ENCODE data around the gene B3GAT1.

B3GAT1 gene

DNA sequence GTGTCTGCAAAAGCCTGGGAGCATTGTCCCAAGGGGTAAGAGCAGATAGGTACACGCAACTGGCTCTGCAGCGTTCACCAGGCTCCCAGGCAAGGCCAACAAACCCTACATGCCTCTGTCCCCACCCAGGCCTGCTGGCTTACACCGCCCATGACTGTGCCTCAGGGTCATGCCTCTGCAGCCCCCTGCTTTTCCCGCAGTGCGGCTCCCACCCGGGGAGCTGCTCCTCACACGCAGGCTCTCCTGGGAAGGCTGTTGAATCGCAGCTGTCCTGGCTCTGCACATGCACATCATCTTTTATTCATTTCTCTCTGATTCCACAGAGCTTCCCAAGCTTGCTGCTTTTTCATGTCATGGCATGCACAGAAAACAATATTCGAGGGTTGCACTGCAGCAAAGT, 29.2 kb upstream of the B3GAT1 start:
- DNase-seq: no peak

DNA sequence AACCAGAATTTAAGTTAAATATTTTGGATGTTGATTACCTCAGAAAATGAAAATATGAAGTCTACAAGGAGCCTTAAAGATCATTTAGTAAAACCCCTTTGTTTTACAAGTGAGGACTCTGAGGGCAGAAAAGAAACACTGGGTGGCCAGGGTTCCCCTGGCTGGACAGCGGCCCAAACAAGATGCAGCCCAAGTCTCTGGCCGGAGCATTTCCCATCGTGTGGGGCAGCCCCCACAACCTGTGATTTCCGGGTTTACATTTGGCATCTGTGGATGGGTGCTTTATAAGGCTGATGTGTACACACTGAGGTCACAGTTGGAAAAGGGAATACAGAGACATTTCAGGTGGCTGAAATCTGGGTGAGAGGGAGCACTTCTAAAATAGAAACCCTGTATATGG, 28.8 kb upstream of the B3GAT1 start:
- no peak for DNase-seq

DNA sequence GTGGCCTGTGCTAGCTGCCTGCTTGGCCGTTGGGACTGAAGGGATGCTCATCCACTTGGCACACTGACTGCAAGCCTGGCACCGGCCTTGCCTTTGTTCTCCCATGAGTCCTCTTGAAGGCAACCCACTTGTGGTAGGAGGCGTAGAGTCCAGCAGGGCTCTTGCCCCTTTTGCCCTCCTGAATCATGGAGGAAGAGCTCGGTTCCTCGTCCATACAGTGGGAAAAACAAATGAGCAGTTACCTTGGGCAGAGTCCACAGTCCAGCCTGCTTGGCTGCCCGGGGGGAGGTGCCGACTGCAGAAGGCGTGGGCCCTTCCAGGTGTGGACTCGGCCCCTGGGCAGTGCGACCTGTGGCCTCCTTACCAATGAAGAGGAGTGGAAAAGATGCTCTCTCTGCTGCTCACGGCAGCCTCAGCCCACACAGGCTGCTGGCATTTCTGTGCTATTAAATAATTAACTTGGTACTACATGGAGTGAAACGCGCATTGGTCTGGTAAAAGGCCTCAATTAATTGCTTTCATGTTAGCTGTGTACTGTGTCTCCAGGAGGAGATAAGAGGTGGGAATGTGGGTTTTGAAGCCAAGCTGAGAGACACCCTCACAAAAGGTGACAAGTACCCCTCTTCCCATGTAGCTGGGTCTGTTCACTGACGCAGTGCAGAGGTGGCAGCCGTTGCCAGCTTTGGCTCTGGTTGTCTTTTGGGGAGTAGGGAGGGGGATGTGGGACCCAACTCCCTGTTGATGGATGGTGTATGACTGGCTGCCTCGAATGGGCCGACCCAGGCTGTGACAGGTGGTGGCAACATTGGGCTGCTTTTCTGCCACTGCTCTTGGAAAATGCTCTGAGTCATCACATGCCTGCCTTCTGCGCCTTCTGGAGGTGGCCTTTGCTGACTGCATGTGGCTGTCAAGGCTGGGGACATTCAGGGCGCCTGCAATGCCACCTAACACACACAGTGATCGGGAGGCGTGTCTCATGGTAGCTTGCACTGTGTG, 26.8 kb upstream of the B3GAT1 start:
- DNase-seq: no peak

DNA sequence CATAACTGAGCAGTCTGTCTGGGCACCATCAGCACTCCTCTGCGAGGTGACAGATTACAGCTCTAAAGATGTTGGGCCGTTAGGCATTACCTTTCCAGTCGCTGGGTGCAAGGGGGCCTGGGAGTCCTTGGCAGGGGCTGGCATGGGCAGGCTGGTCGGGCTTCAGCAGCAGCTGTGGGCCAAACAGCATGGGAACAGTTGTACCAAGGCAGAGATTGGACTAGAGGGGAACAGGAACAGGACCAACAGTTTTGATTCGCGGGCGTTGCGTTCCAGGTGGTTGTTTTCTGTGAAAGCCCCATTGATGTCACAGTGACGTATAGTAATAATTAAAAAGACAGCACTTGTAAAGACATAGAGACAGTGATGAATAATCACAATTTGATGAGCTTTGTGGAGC, 25.8 kb upstream of the B3GAT1 start:
- DNase-seq: no peak

DNA sequence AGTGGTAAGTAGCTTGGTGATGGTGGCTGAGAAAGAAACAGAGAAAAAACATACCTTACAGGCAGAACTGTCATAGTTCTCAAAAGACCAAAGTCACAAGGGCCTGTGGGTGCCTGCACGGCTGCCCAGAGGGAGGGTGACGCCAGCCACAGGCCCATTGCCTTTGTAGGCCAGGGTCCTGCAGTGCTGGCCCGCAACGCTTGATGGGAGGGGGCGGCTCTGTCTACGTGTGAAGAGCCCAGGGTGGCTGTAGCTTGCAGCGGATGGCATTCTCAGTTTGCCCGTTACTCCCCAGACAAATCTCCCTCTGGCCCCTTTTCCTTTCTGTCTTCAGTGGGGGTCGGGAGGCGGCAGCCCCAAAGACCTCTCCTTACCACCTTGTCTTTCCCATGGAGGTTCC, 24.7 kb upstream of the B3GAT1 start:
- no peak for DNase-seq

DNA sequence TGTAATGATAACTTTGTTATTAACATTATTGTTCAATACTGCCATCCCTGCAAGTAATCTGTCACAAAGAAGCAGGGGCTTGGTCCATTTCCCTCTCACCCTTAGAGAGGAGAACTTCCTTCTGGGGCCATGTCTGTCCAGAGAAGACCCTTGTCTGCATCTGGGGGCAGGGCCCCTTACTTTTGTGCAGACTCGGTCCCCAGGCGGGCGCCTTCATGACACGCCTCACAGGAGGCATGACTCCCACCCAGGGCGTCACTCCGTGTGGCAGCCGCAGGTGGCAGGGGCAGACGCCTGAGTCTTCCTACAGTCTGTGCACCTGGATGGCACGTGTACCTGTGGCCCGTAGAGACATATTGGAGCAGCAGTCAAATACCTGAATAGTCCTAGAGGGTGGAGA, 21.8 kb upstream of the B3GAT1 start:
- no peak for DNase-seq

DNA sequence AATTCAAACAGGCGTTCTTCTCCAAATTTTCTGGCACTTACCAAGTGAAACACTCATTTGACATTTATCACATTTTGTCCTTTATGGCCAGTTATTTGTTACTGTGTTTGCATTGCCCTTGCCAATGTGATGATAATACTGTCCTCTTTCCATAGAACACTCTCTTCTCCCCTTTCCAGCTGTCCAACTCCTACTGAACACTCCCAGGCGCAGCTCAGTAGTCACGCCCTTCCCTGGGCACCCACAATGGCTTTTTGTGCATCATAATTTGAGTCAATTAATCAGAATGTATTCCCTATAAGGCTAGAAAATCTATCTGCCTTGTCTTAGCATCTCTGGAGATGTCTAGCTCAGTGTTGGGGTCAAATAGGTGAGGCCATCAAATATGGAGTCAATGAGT, 21.2 kb upstream of the B3GAT1 start:
- DNase-seq: no peak

DNA sequence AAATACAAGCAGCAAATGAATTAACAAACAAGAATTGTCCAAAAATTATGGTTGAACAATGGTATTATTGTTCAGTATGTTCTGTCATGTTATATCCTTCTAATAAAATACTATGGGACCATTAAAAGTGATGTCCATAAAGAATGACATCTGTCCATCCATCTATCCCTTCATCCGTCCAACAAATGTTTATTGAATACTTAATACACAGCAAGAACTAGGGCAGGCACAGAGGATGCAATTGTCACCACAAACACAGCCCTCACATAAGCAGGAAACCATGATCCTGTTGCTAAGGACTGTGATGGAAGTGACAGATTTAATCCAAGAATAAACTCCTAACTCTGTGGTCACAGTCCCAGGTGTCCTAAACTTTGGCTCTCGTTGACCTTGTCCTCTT, 20.7 kb upstream of the B3GAT1 start:
- no peak for DNase-seq

DNA sequence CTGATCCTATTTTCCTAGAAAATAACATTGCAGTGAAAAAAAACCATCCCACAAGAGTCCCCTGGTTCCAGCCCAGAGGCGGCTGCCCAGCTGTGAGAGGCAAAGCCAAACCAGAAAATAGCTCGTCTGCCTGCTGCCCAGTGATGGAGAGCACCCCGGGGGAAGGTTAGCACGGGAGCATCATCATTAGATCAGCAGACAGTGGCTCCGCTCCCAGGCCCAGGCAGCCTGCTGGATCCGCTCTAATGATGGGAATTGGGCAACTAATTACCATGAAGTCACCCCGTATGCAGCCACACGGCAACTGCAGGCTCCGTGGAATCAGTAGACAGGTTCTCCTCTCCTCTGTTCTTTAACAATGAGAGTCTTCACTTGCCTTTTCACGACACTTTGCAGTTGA, 17.1 kb upstream of the B3GAT1 start:
- DNase-seq: no peak

DNA sequence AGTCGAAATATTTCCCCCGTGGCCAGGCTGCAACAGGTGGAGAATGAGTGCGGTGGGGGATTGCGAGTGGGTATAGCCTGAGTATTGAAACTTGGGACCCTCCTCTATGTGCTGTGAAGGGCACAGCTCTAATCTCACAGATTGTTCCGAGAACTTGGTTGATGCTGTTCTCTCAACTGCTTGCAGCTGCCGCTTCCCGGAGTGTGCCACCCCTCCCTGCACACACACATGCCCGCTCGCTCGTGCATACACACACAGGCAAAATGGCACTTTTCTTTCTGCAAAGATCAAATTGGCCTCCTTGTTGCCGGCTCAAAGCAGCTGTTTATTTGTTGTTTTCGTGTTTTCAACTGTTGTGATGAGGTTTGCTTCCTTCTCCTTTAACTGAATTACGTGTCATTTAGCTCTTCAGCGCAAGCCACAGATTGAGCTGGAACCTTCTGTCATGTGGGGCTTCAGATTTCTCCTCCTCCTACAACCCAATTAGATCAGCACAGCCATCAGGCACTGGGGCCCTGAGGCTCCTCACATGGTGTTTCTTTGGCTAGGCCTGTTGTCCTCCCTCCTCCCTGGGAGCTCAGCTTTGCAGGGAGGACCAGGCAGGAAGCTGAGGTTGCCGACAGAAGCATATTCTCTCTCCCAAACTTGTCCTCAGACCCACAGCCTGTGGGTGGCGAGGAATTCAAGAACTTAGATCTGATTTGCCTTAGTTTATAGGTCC, 13.9 kb upstream of the B3GAT1 start:
- no peak for DNase-seq

DNA sequence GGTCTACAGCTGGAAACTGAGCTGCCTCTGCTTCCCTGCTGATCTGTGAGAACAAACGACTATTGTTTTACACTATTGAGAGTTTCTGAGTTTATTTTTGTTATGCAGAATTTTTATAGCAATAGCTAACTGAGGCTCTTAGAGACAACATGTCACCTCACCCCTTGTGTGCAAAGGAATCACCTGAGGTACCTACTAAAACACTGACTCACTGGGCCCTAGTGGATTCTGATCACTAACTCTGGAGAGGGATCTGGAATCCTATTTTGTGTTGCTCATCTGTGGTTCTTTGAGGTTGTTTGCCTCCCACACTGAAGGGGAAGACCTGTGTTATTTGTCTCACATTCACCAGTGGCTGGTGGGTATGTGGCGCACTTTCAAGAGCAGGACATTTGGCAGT, 13.4 kb upstream of the B3GAT1 start:
- DNase-seq: no peak

DNA sequence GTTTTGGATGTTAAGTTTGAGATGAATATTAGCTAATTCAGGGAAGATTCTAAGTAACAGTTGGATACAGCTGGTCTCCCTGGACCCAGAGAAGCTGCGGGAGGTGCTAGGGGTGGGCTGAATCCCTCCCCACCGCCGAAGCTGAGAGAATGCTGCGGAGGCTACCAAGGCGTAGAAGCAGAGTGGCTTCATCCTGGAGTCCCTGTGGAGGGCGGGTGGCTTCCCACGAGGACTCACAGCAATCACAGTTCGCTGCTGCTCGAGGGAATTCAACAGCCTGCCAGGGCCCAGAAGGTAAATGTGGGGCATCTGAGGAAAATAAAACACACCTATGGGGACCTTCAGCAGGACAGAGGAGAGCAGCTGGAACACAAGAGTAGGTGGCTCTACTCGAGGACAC, 11.1 kb upstream of the B3GAT1 start:
- no peak for DNase-seq

DNA sequence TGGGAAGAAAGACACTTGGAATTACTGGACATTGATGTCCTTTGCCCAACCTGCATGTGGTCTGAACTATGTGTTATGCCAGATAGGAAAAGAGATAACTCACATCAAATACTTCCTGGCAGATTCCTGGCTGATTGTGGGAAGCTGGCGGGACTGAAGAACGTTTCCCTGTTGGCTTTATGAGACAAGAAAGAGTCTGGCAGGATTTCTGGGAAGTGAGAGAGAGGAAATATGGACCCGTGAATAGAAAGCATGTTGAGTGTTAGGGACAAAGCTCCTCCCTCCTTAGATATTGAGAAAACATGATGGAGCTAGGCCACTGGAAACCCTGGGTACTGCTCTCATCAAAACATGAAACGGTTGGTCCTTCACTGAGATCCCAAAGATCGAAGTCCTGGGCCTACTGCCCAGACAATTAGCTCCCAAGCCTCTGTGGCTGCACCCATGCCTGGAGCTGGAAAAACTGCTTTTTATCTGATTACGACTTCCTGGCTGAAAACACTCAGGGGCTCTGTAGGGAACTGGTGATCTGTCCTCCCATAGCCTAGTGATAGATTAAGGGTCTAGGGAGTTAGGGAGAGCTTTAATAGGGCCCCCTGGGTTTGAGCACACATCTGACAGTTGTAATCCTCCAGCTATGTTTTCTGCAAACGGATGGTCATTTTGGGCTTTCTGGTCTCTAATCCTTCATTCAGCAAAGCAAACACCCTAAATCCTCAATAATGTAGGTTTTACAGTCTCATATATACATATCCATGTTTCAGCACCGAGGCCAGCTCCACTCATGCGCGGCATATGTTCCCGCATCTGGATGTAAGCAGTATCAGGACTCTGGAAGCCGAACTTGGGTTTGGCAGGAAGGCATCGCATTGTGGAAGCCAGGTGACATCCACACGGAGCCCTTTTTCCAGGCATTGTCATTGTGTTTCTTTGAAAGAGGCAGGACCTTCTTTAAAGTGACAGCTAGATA, 6.1 kb upstream of the B3GAT1 start:
- no peak for DNase-seq

DNA sequence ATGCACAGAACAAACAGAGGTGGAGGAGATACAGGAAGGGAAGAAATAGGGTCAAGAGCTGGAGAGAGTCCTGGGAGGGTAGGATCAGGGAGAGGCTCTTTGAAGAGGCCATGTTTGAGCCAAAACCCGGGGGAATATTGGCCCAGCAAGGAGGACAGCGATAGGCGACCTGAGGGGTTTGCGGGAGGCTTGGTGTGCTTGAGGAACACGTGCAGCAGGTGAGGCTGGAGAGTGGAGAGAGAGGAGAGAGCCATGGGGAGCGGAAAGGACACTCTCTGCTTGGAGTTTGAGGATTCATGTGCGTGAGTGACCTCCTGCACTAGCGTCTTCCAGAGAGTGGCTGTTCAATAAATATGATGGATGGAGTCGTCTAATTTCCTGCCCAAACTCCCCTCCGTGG, 4.7 kb upstream of the B3GAT1 start:
- no peak for DNase-seq

DNA sequence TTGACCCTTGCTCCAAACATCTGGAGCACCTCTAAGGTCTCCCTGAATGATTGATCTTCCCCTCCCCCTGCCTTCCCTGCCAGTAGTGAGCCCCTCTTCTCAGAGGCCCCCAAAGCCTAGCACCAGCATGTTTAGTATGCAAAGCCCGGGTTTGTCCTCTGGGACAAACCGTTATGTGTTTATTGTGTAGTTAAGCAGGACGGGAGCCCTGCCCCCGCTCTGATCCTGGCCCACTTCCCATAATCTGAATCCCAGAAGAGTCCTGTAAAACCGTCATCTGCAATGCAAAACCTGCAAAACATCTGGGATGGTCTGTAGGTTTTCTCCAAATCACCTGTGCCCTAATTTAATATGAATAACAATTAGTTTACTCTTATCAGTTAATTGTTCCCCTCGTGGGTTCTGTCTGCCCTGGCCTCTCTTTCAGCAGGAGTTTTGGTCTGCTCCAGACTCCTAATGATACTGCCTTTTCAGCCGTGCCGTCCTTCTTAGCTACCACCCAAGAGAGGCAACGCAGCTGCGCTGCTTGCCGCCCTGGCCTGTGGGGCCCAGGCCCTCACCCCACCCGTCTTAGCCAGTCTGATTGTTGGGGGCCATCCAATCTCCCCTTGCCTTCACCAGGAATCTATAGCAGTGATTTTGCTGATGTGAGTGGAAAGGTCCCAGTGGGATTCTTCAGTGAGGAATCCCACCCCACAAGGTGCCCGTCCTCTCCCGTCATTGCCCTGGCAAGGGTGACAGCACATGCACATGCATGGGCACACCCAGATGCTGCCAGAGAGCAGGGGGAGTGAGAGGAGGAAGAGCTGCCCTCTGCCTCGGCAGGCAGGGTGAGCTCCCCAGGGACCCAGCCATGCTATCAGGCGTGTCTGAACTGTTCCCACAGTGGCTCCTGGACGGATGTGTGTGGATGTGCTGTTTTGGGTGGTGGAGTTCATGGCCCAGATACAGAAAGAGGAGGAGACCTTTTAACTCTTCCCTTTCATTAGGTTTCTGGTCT, 3.0 kb upstream of the B3GAT1 start:
- no peak for DNase-seq

DNA sequence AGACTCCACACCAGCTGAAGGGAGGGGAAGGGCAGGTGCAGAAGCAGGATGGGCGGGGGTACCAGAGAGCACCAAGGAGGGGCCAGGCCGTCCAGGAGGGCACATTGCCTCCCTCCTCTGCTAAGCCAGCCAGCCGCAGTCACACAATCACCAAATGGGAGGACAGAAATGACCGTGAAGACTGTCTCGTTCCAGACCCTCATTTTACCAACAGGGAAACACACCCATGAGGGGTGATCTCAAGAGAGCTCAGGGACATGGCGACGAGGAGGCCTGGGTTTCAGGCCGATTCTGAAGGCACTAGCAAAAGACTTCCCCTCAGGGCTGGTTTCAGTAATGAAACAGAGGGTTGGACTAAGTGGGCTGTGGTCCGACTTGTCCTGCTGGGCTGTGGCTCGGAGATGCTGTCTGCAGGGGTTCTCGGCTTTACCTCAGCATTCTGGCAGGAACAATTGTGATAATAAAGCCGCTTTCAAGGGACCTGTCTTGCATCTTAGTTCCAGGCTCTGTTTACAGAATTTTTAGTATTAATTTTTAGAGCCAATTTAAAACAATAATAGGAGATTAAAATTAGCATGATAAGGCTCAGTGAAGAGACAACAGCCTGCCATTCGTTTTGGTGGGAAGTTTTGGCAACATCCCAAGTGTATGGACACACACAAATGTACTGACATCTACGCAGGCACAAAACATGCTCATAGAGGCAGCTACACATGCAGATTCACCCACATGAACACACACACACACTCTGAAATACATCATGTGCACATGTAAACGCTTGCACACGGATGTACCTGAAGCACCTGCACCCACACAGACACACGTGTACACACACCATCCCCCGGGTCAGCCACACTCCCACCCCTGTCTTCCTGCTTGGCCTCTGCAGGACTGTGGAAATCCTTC, 2.0 kb upstream of the B3GAT1 start:
- no peak for DNase-seq

DNA sequence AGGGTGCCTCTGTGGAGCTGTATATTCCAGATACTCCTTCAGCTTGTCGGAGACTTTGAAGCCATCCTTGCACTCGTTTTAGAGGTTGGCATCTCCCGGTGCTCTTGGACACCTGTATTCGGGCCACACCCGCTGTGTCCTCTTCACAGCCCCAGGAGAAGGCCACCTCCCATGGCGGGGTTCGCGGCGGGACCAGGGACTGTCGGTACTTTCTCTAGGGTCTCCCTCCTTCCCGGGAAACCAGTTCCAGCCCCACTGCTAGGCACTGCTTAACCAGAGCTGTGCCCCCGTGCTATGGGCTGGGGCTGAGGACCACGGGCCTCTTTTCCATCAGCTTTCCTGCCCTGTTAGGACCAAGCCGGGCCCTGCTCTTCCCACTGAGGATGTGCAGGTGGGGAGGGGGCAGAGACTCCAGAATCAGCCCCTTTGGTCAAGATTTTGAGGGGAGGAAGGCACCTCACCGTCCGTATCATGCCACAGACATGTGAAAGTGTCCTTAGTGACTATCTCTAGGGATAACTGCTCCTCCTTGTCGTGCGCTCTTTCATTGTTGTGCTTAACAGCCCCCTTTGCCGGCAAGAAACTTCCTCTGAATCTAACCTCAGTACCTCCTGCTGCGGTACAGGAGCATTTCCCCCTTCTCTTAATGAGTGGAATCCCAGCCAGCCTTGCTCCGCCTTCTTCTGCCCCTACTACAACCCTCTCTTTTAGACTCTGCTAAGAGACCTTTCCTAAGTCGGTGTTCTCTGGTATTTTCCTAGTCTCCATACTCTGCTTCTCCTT, 1.2 kb upstream of the B3GAT1 start:
- DNase-seq: no peak

DNA sequence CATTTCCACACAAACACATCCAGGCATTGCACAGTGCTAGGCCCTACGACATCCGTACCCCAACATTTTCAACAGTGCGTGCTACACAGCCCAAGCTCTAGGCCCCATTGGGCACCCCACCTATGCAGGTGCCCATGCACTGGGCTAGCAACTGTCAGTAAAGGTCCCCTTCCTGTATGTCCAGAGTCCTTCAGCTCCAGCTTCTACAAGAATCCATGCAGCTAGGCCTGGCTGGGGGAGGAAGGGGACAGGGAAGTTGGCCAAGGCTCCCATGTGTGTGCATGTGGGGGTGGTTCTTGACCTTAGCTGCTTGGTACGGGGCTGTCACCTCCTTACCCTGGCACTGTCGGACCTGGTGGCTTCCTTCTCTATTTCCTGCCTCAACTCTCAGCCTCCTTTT, 1.3 kb downstream of the B3GAT1 start:
- DNase-seq: no peak

DNA sequence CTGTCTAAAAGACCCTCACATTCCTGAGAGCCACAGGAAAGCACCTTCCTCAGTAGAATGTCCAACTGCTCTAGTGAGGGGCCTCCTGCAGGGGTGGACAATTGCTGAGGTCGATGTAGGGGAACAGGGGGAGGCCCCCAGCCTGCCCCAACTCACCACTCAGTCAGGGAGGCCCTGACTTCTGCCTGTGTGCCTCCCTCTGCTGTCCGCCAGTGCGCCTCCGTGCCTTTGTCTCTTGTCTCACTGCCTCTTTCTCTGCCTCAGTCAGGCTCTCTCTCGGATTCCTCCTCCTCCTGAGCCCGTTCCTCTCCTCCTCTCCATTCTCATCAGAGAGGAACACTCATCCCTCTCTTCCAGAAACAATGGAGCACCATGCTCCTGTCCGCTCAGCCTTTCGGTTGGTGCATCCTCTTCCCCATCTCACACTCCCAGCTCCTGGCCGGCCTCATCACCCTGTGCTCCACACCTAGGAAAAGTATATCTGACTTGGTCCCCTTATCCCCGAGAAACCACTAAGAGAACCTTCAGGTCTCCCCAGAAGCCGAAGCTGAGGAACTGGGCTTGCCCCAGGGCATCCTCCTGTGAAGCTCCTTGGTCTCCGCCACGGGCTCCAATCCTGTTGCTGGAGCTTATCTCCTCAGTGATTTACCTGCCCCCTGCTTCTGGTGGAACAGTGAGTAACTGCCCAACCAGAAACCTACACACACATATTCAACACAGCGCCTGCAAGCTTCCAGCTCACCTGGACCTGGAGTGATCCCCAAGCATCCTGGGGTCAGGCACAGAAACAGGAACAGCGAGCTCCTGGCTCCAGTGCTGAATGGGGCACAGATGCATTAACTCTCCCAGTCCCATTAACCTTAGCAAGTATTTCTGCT, 2.3 kb downstream of the B3GAT1 start:
- DNase-seq: no peak
